GM12878 (cell line): ENCODE data around the gene IL20RA. TPM values are rescaled to one million over a fixed set of nuclear protein-coding genes. Genes with fewer than 3 reads are reported as not detected.

Experiments
- ATAC-seq: fragments of 200-7000 bp; cut with Tn5 transposase; 3 replicates; pipeline ENCODE4 v1.9.1; 2020; ENCODE audit warnings: mild to moderate bottlenecking, moderate library complexity
- BruUV-seq: library from RNA; stranded (reverse); fragments of 400-500 nt; replicated peaks from 2 replicates; lab custom pipeline; 2021; lab: Mats Ljungman, UMichigan
- CTCF ChIA-PET: fragments of 300-600 bp; sonication (Branson Sonifier 250); formaldehyde crosslinking; extraction: SDS; loops from one replicate; lab custom pipeline; 2021; ENCODE audit warnings: inconsistent platforms; lab: Yijun Ruan, JAX
- POLR2A ChIA-PET: fragments of 350-600 bp; formaldehyde crosslinking; extraction: SDS; loops from one replicate; lab custom pipeline; 2021; ENCODE audit warnings: inconsistent platforms; lab: Charles Lee
- RAD21 ChIA-PET: fragments of 300-600 bp; sonication (Branson Sonifier 250); formaldehyde crosslinking; loops from one replicate; lab custom pipeline; 2023; ENCODE audit warnings: antibody characterized with exemption; ENCODE audit not compliant: unreplicated experiment; lab: Charles Lee
- SMC1A ChIA-PET: fragments of 300-600 bp; sonication (Branson Sonifier 250); formaldehyde crosslinking; loops from one replicate; lab custom pipeline; 2023; ENCODE audit not compliant: unreplicated experiment, uncharacterized antibody; lab: Charles Lee
- DNase-seq: peaks from one replicate; pipeline ENCODE4 v3.0.0-alpha.2; 2011; ENCODE audit warnings: low read depth, low spot score
- FAIRE-seq: peaks from 3 replicates; lab custom pipeline; 2011; peaks lifted over from hg19 to GRCh38; lab: Jason Lieb, UNC
- H2AFZ ChIP-seq: 2 replicates; pipeline ENCODE4 v1.6.0; 2011; ENCODE audit warnings: low read depth, low read length, control low read depth; ENCODE audit not compliant: control insufficient read depth
- H3K27ac ChIP-seq: 2 replicates; pipeline ENCODE4 v1.5.1; 2011; ENCODE audit warnings: control low read depth; ENCODE audit not compliant: control insufficient read depth, insufficient read depth
- H3K27me3 ChIP-seq, 2 experiments: replicated peaks in 1 of 2; 2 replicates each; pipeline versions ENCODE4 v1.6.0 to v1.6.1; 2011; ENCODE audit warnings: low read length in 1 of 2; ENCODE audit not compliant: control insufficient read depth in 2 of 2, insufficient read depth in 2 of 2
- H3K36me3 ChIP-seq, 2 experiments: 2 replicates each; pipeline ENCODE4 v1.5.1; 2011; ENCODE audit warnings: low read length in 1 of 2; ENCODE audit not compliant: control insufficient read depth in 2 of 2, insufficient read depth in 2 of 2
- H3K4me1 ChIP-seq: 2 replicates; pipeline ENCODE4 v1.6.1; 2011; ENCODE audit warnings: mild to moderate bottlenecking, low read length, moderate library complexity, mixed read lengths; ENCODE audit not compliant: control insufficient read depth, insufficient read depth
- H3K4me2 ChIP-seq: 2 replicates; pipeline ENCODE4 v1.6.0; 2011; ENCODE audit warnings: control low read depth; ENCODE audit not compliant: control insufficient read depth, insufficient read depth
- H3K4me3 ChIP-seq: fragments of 200-600 bp; sonication (generic); 2 replicates; pipeline ENCODE4 v1.5.1; 2016
- H3K79me2 ChIP-seq: 2 replicates; pipeline ENCODE4 v1.6.0; 2011; ENCODE audit warnings: low read length; ENCODE audit not compliant: control insufficient read depth, insufficient read depth
- H3K9ac ChIP-seq: 2 replicates; pipeline ENCODE4 v1.8.0; 2011; ENCODE audit warnings: low read length, control low read depth, mixed read lengths; ENCODE audit not compliant: control insufficient read depth, insufficient read depth
- H3K9me3 ChIP-seq: replicated peaks from 3 replicates; pipeline ENCODE4 v1.5.1; 2011; ENCODE audit warnings: mild to moderate bottlenecking, low read length; ENCODE audit not compliant: control insufficient read depth, insufficient read depth
- H4K20me1 ChIP-seq: 2 replicates; pipeline ENCODE4 v1.6.0; 2011; ENCODE audit not compliant: control insufficient read depth, insufficient read depth
- BCL11A ChIP-seq: IDR thresholded peaks from 2 replicates; pipeline ENCODE4 v1.6.1; 2011; ENCODE audit warnings: low read depth, low read length
- CEBPB ChIP-seq, 2 experiments: fragments of 150-350 bp in 1 of 2; IDR thresholded peaks; 2 replicates each; pipeline ENCODE4 v1.6.1; 2012 to 2014; ENCODE audit warnings: low read depth in 2 of 2, low read length in 2 of 2, borderline replicate concordance in 1 of 2, inconsistent platforms in 1 of 2
- CHD1 ChIP-seq: IDR thresholded peaks from 2 replicates; pipeline ENCODE4 v1.6.1; 2012; ENCODE audit warnings: low read depth, low read length, improper control_type of control experiment
- FOXM1 ChIP-seq: IDR thresholded peaks from 2 replicates; pipeline ENCODE4 v1.6.1; 2012; ENCODE audit warnings: low read depth, mild to moderate bottlenecking, inconsistent platforms, low read length, moderate library complexity
- HDAC2 ChIP-seq: fragments of 200-600 bp; sonication (generic); IDR thresholded peaks from 2 replicates; pipeline ENCODE4 v1.6.1; 2017
- HDGF ChIP-seq: fragments of 450-650 bp; IDR thresholded peaks from 2 replicates; pipeline ENCODE4 v1.6.1; 2016; ENCODE audit warnings: antibody characterized with exemption
- IKZF2 ChIP-seq, 2 experiments: fragments of 450-650 bp; IDR thresholded peaks; 2 replicates each; pipeline ENCODE4 v1.6.1; 2017; ENCODE audit warnings: mild to moderate bottlenecking in 2 of 2, moderate library complexity in 2 of 2
- IRF5 ChIP-seq: fragments of 450-650 bp; IDR thresholded peaks from 2 replicates; pipeline ENCODE4 v1.6.1; 2017; ENCODE audit warnings: borderline replicate concordance
- JUNB ChIP-seq: IDR thresholded peaks from 2 replicates; pipeline ENCODE4 v1.6.1; 2016; ENCODE audit warnings: antibody characterized with exemption, mild to moderate bottlenecking
- KAT2A ChIP-seq: conservative IDR thresholded peaks from 2 replicates; pipeline ENCODE4 v1.6.1; 2011; ENCODE audit warnings: low read depth, low read length; ENCODE audit not compliant: control insufficient read depth
- MEF2A ChIP-seq: IDR thresholded peaks from 2 replicates; pipeline ENCODE4 v1.6.1; 2011; ENCODE audit warnings: low read depth, mild to moderate bottlenecking, low read length, moderate library complexity; ENCODE audit not compliant: insufficient read depth
- MLLT1 ChIP-seq: fragments of 450-650 bp; IDR thresholded peaks from 2 replicates; pipeline ENCODE4 v1.6.1; 2016; ENCODE audit warnings: mild to moderate bottlenecking
- NFXL1 ChIP-seq: fragments of 450-650 bp; IDR thresholded peaks from 2 replicates; pipeline ENCODE4 v1.6.1; 2017; ENCODE audit warnings: antibody characterized with exemption, mild to moderate bottlenecking, borderline replicate concordance
- NR2C2 ChIP-seq: IDR thresholded peaks from 2 replicates; pipeline ENCODE4 v1.6.1; 2011; ENCODE audit warnings: borderline replicate concordance, low read depth; ENCODE audit not compliant: control insufficient read depth, insufficient read length
- PAX5 ChIP-seq: IDR thresholded peaks from 2 replicates; pipeline ENCODE4 v1.6.1; 2011; ENCODE audit warnings: low read depth, low read length, borderline replicate concordance
- POU2F2 ChIP-seq: IDR thresholded peaks from 3 replicates; pipeline ENCODE4 v1.6.1; 2011; ENCODE audit warnings: low read depth, mild to moderate bottlenecking, low read length, borderline replicate concordance
- RUNX3 ChIP-seq: IDR thresholded peaks from 2 replicates; pipeline ENCODE4 v1.6.1; 2012; ENCODE audit warnings: low read length, inconsistent platforms
- SIX5 ChIP-seq: IDR thresholded peaks from 2 replicates; pipeline ENCODE4 v1.6.1; 2011; ENCODE audit warnings: mild to moderate bottlenecking, low read depth, low read length, moderate library complexity; ENCODE audit not compliant: severe bottlenecking
- TCF12 ChIP-seq: IDR thresholded peaks from 2 replicates; pipeline ENCODE4 v1.6.1; 2011; ENCODE audit warnings: low read depth, mild to moderate bottlenecking, low read length
- ZNF592 ChIP-seq: fragments of 450-650 bp; IDR thresholded peaks from 2 replicates; pipeline ENCODE4 v1.6.1; 2017; ENCODE audit warnings: mild to moderate bottlenecking, moderate library complexity
- WGBS: methylation state at CpG from one replicate; pipeline ENCODE4 v1.1.6; 2016; ENCODE audit warnings: low lambda C conversion rate; ENCODE audit not compliant: insufficient replicate concordance, insufficient coverage; ENCODE audit errors: missing lambda C conversion rate; 5-methylcytosine and 5-hydroxymethylcytosine counted together
- in situ Hi-C: fragments of 300-500 bp; cut with MboI; formaldehyde crosslinking; loops from 9 replicates; pipeline ENCODE4 v1.14.3; 2018; ENCODE audit warnings: mixed read lengths
- intact Hi-C: fragments of 100-400 bp; cut with micrococcal nuclease; formaldehyde crosslinking; loops from one replicate; pipeline ENCODE4 v1.14.2; 2022; ENCODE audit not compliant: unreplicated experiment
- polyA plus RNA-seq, 11 experiments: library from polyadenylated mRNA; depleted of rRNA in 4 of 11; unstranded in 6 of 11; stranded (reverse) in 5 of 11; fragments of >200 nt; fragmentation: Nextera tagmentation in 4 of 11; fragmentation: Illumina TruSeq in 1 of 11; extraction: Ambion mirVana in 4 of 11; extraction: Trizol in 1 of 11; gene quantifications; 1 replicate in 1 of 11; 2 replicates in 10 of 11; pipeline versions ENCODE4 v1.2.1 to v1.2.3, GENCODE V29; 2011 to 2016; ENCODE audit warnings: inconsistent platforms in 2 of 11, missing spikeins in 2 of 11, low read depth in 1 of 11
- total RNA-seq, 4 experiments: library from RNA; depleted of rRNA in 3 of 4; stranded (reverse); fragments of >200 nt in 3 of 4; fragmentation: Illumina TruSeq in 1 of 4; extraction: Trizol in 1 of 4; gene quantifications; 2 replicates each; pipeline versions ENCODE4 v1.2.1 to v1.2.3, GENCODE V29; 2013 to 2021

IL20RA gene
- total and polyA plus RNA-seq, 10 of the 15 experiments (the other 5 are each of a cell fraction or from before 2014, with no cell fraction given): 0.02 to 0.16 (median 0.09) TPM; not detected in 3

GRCh38 chr6:137033828-137034227 lies 10.9 kb downstream of the IL20RA start:
- ChIA-PET POLR2A (no interaction called here), CTCF (no interaction called here), RAD21 (interaction anchor here (0.7 kb wide), 1 partner anchor 87 kb away, joined by 3 read pairs; no protein-coding TSS in a partner anchor), SMC1A (no interaction called here)
- H3K36me3 ChIP-seq: no peaks in the 10 kb centered on the region
- no peaks in the 10 kb centered on the region for H4K20me1 ChIP-seq
- no peak overlapping the region for H2AFZ ChIP-seq
- H3K27ac ChIP-seq: no peak overlapping the region
- H3K9me3 ChIP-seq: peaks cover 1% of the 10 kb centered on the region; the same call in 2 of the 3 replicates
- H3K4me2 ChIP-seq: no peak overlapping the region
- intact Hi-C loops (no loop called here), in situ Hi-C loops (no loop called here)
- H3K4me1 ChIP-seq: no peaks in the 10 kb centered on the region
- H3K79me2 ChIP-seq: no peaks in the 10 kb centered on the region
- BruUV-seq: no TSS peak
- 0% methylated on average over 2 of the region's 2 CpGs for WGBS
- FAIRE-seq: peak; percentile 84
- ATAC-seq: peak; percentile 99
- DNase-seq: peak; percentile 76
- no peak overlapping the region for H3K4me3 ChIP-seq
- H3K9ac ChIP-seq: no peak overlapping the region
- H3K27me3 ChIP-seq: no peaks in the 10 kb centered on the region; a peak in 1 of 4 replicates
- TF ChIP-seq IRF5 (peak; percentile 69; the same call in 1 of the 2 replicates), MEF2A (no peak), FOXM1 (peak; percentile 67; the same call in 1 of the 2 replicates), HDAC2 (no peak), IKZF2 (IDR thresholded peaks at IDR 0.05) (peak; percentile 96 to 97), BCL11A (peak; percentile 97), JUNB (peak; percentile 78), RUNX3 (peak; percentile 100), NFXL1 (no peak), CEBPB (IDR thresholded peaks at IDR 0.05; ENCODE audit: borderline replicate concordance in 1 of 2, low read depth in 2 of 2, low read length in 2 of 2) (peak in 1 of 2 experiments; percentile 87; a peak in 1 of 4 replicates), NR2C2 (no peak), POU2F2 (peak; percentile 90; the same call in 2 of the 3 replicates), TCF12 (peak; percentile 58; the same call in 1 of the 2 replicates), KAT2A (no peak), CHD1 (no peak), HDGF (no peak), ZNF592 (no peak), MLLT1 (peak; percentile 99), SIX5 (no peak), PAX5 (peak; percentile 97)
